ENCODE data around the gene GDF10.

The GDF10 gene

GRCh38 chr10:47253030-47253637 lies 46.9 kb upstream of the GDF10 start:
- no peak for ATAC-seq
- TF ChIP-seq PATZ1 (CRISPR knock-in tag; IDR thresholded peaks at IDR 0.05; ENCODE audit: borderline replicate concordance): no peak
- no peak for TF ChIP-seq ISL1 (CRISPR knock-in tag; IDR thresholded peaks at IDR 0.05)
- no peak for TF ChIP-seq CSDC2 (CRISPR knock-in tag; IDR thresholded peaks at IDR 0.05)
- TF ChIP-seq TOX (CRISPR knock-in tag; IDR thresholded peaks at IDR 0.05; ENCODE audit: borderline replicate concordance): no peak
- TF ChIP-seq CREB5 (CRISPR knock-in tag; IDR thresholded peaks at IDR 0.05; ENCODE audit: low read depth): no peak
- no peak for TF ChIP-seq ZNF8 (CRISPR knock-in tag; IDR thresholded peaks at IDR 0.05)
- no peak for TF ChIP-seq ZFP3 (CRISPR knock-in tag; IDR thresholded peaks at IDR 0.05)
- no peak for TF ChIP-seq TCF4 (CRISPR knock-in tag; IDR thresholded peaks at IDR 0.05; ENCODE audit: borderline replicate concordance)
- no peak for TF ChIP-seq SNAI2 (CRISPR knock-in tag; IDR thresholded peaks at IDR 0.05)
- TF ChIP-seq ZC3H10 (CRISPR knock-in tag; IDR thresholded peaks at IDR 0.05): no peak

GRCh38 chr10:47253651-47254375 lies 46.2 kb upstream of the GDF10 start:
- TF ChIP-seq BACH2 (CRISPR knock-in tag; IDR thresholded peaks at IDR 0.05; ENCODE audit: borderline replicate concordance): no peak
- no peak for TF ChIP-seq CSRNP3 (CRISPR knock-in tag; IDR thresholded peaks at IDR 0.05)
- TF ChIP-seq ZNF70 (CRISPR knock-in tag; IDR thresholded peaks at IDR 0.05): no peak
- no peak for TF ChIP-seq PPARA (CRISPR knock-in tag; IDR thresholded peaks at IDR 0.05; ENCODE audit: borderline replicate concordance)
- TF ChIP-seq CSDC2 (CRISPR knock-in tag; IDR thresholded peaks at IDR 0.05): no peak
- no peak for TF ChIP-seq SNAI2 (CRISPR knock-in tag; IDR thresholded peaks at IDR 0.05)
- no peak for TF ChIP-seq OSR1 (CRISPR knock-in tag; IDR thresholded peaks at IDR 0.05)
- no peak for TF ChIP-seq TOX (CRISPR knock-in tag; IDR thresholded peaks at IDR 0.05; ENCODE audit: borderline replicate concordance)
- TF ChIP-seq ZFP30 (CRISPR knock-in tag; IDR thresholded peaks at IDR 0.05): no peak
- no peak for TF ChIP-seq ZNF8 (CRISPR knock-in tag; IDR thresholded peaks at IDR 0.05)
- TF ChIP-seq PATZ1 (CRISPR knock-in tag; IDR thresholded peaks at IDR 0.05; ENCODE audit: borderline replicate concordance): no peak
- no peak for ATAC-seq

GRCh38 chr10:47254611-47255010 lies 45.4 kb upstream of the GDF10 start:
- ATAC-seq: no peak
- TF ChIP-seq SNAI2 (CRISPR knock-in tag; IDR thresholded peaks at IDR 0.05) (no peak), ESRRG (CRISPR knock-in tag; IDR thresholded peaks at IDR 0.05) (no peak), OSR1 (CRISPR knock-in tag; IDR thresholded peaks at IDR 0.05) (no peak), TSHZ2 (CRISPR knock-in tag; IDR thresholded peaks at IDR 0.05) (no peak), GLIS3 (CRISPR knock-in tag; IDR thresholded peaks at IDR 0.05) (no peak), CREB5 (CRISPR knock-in tag; IDR thresholded peaks at IDR 0.05; ENCODE audit: low read depth) (no peak)
